ENCODE results near the gene LRRFIP1.

DNA sequence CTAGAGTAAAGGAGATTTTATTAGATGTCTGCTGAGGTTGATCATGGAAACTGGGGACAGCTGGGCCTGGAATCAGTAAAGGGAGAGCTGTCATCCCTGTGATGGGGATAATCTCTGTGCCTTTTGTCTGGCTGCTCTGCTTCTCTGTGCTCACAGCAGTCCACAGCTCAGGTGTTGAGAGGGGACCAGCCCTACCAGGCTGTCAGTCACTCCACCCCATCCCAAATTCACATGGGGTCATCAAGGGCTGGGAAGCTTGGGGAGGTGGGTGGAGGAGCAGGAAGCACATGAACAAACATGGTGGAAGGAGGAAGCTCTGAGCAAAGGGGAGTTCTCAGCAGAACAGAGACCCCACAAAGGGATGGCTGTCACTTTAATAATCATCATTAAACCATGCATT lies 13.7 kb upstream of the LRRFIP1 start:
- TF ChIP-seq, protein P1, sequence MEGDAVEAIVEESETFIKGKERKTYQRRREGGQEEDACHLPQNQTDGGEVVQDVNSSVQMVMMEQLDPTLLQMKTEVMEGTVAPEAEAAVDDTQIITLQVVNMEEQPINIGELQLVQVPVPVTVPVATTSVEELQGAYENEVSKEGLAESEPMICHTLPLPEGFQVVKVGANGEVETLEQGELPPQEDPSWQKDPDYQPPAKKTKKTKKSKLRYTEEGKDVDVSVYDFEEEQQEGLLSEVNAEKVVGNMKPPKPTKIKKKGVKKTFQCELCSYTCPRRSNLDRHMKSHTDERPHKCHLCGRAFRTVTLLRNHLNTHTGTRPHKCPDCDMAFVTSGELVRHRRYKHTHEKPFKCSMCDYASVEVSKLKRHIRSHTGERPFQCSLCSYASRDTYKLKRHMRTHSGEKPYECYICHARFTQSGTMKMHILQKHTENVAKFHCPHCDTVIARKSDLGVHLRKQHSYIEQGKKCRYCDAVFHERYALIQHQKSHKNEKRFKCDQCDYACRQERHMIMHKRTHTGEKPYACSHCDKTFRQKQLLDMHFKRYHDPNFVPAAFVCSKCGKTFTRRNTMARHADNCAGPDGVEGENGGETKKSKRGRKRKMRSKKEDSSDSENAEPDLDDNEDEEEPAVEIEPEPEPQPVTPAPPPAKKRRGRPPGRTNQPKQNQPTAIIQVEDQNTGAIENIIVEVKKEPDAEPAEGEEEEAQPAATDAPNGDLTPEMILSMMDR (IDR thresholded peaks at IDR 0.05) = no peak
- TF ChIP-seq POLR2A (IDR thresholded peaks at IDR 0.05) (no peak), EP300 (IDR thresholded peaks at IDR 0.05; ENCODE audit: low read depth) (no peak), POLR2AphosphoS5 (IDR thresholded peaks at IDR 0.05) (no peak)
